ENCODE data around the gene LRRC8B. TPM values are rescaled to one million over a fixed set of nuclear protein-coding genes. Genes with fewer than 3 reads are reported as not detected.
A peak's percentile ranks its signal among the peaks of the same experiment; 100 is the strongest.

The LRRC8B gene
- total and polyA plus RNA-seq, 2 of the 13 experiments (the other 11 are each of a cell fraction or from before 2014, with no cell fraction given), result 4.9 to 7.6 TPM

- Histone ChIP-seq H2AFZ (ENCODE audit: low read length) (no peak overlapping the region), H3K27me3 (ENCODE audit: control insufficient read depth in 1 of 2, insufficient read depth in 2 of 2, low read length in 2 of 2) (no peaks in the 10 kb centered on the region), H3K4me2 (ENCODE audit: low read depth, low read length) (no peak overlapping the region), H3K4me1 (ENCODE audit: insufficient read depth, low read length) (no peaks in the 10 kb centered on the region), H3K9ac (ENCODE audit: insufficient read depth, low read depth, low read length) (no peak overlapping the region), H3K79me2 (ENCODE audit: insufficient read depth, low read length) (peaks cover 8% of the 10 kb centered on the region), H3K36me3 (replicated peaks in 1 of 2; ENCODE audit: control insufficient read depth in 1 of 2, insufficient read depth in 2 of 2, low read length in 2 of 2) (no peaks in the 10 kb centered on the region), H4K20me1 (ENCODE audit: insufficient read depth, low read length) (no peaks in the 10 kb centered on the region), H3K27ac (ENCODE audit: extremely low read length, insufficient read depth, low read length) (no peak overlapping the region), H3K9me3 (ENCODE audit: low read length) (no peaks in the 10 kb centered on the region), H3K4me3 (replicated peaks in 1 of 3; ENCODE audit: insufficient read depth in 1 of 3, low read depth in 2 of 3, low read length in 3 of 3) (no peak overlapping the region)
- intact Hi-C loops (cut with micrococcal nuclease; ENCODE audit: unreplicated experiment) (no loop called here), in situ Hi-C loops (cut with HindIII; ENCODE audit: extremely low pct_ligation_motif_present, low pct_unique_long_range_greater_than_20kb) (no loop called here)
- FAIRE-seq (peak; percentile 8), ATAC-seq (no peak), DNase-seq (ENCODE audit: low spot score) (no peak)
- no TSS peak for BruUV-seq (replicated peaks)
- ChIA-PET POLR2A (no interaction called here), CTCF (ENCODE audit: low intra/inter-chr PET ratio, low total read pairs) (no interaction called here)
- 96% methylated on average over 6 of the region's 6 CpGs for WGBS (ENCODE audit: low lambda C conversion rate)
- TF ChIP-seq NCOA2 (CRISPR knock-in tag; IDR thresholded peaks at IDR 0.05), result no peak
- no peak for TF ChIP-seq STAG1 (CRISPR knock-in tag; IDR thresholded peaks at IDR 0.05)
- TF ChIP-seq ZNF704 (CRISPR knock-in tag; IDR thresholded peaks at IDR 0.05; ENCODE audit: borderline replicate concordance), result no peak
- no peak for TF ChIP-seq BCL6 (CRISPR knock-in tag; IDR thresholded peaks at IDR 0.05)
- no peak for TF ChIP-seq GATA4 (IDR thresholded peaks at IDR 0.05; ENCODE audit: borderline replicate concordance, low read depth)
- no peak for TF ChIP-seq ZNF460 (CRISPR knock-in tag; IDR thresholded peaks at IDR 0.05; ENCODE audit: borderline replicate concordance)
- no peak for TF ChIP-seq ZNF773 (CRISPR knock-in tag; IDR thresholded peaks at IDR 0.05; ENCODE audit: borderline replicate concordance)
Observed at GRCh38 chr1:89545264-89546038, 20.8 kb downstream of the LRRC8B start.
